Right lobe of liver (tissue), 4 donors: ENCODE data around the gene CCDC80.

Experiments used
- POLR2A ChIP-seq: fragments of 450-650 bp; IDR thresholded peaks from one replicate; pipeline ENCODE4 v1.6.1; 2017; ENCODE audit warnings: antibody characterized with exemption, mild to moderate bottlenecking
- TF ChIP-seq, protein P1 (sequence below), 4 donors: fragments of 200-600 bp in 3 of 4; fragments of 450-650 bp in 1 of 4; IDR thresholded peaks; one replicate each; pipeline versions ENCODE4 v1.5.1 to v1.8.0; 2016 to 2022; ENCODE audit warnings: antibody characterized with exemption in 4 of 4, mild to moderate bottlenecking in 2 of 4
- donor health status: DM: no; HTN: no; CAD: no.
- donor health status: DM: no; HTN: no; CAD: no.
- donor health status: DM: no; HTN: yes; CAD: no.

DNA sequence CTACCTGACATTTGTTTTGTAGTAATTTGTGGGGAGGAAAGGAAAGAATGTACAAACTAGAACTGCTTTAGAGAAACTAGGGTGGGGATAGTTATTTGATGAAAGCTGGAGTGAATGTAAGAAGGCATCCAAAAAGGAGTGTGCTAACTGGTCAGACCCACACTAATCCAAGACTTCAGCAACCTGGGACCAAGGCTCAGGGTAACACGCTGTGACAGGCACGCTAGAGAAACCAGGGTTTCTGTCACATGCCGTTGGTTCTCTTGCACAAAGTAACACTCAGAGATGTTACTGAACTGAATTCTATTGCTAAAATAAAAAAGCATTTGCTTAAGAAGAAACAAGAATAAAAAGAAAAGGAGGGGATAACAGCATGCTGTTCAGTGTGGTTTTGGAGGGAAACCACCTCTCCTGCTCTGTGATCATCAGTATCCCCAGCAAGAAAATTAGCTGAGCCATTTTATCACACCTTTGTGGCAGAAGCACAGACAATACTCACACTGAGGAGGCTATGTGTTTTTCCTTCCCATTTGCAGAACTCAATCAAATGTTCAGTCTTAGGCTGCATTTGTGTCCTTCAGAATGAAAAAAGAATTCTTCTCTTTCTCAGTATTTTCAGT lies 2.8 kb upstream of the CCDC80 start:
- TF ChIP-seq, protein P1, sequence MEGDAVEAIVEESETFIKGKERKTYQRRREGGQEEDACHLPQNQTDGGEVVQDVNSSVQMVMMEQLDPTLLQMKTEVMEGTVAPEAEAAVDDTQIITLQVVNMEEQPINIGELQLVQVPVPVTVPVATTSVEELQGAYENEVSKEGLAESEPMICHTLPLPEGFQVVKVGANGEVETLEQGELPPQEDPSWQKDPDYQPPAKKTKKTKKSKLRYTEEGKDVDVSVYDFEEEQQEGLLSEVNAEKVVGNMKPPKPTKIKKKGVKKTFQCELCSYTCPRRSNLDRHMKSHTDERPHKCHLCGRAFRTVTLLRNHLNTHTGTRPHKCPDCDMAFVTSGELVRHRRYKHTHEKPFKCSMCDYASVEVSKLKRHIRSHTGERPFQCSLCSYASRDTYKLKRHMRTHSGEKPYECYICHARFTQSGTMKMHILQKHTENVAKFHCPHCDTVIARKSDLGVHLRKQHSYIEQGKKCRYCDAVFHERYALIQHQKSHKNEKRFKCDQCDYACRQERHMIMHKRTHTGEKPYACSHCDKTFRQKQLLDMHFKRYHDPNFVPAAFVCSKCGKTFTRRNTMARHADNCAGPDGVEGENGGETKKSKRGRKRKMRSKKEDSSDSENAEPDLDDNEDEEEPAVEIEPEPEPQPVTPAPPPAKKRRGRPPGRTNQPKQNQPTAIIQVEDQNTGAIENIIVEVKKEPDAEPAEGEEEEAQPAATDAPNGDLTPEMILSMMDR (IDR thresholded peaks at IDR 0.05): no peak
- TF ChIP-seq POLR2A: no peak
